GM19023 (cell line): Measurements from ENCODE around the gene ZNF821.
"Not testable (repeated sequence)": the region's sequence is repeated elsewhere in the genome, so short reads cannot be mapped to it uniquely, and the experiment has no call there.

Source experiments
- ATAC-seq: cut with Tn5 transposase; IDR thresholded peaks from one replicate; pipeline ENCODE4 v1.9.1; 2021; ENCODE audit warnings: mild to moderate bottlenecking, moderate library complexity; ENCODE audit not compliant: unreplicated experiment

Gene ZNF821

GRCh38 chr16:71865173-71865863 lies 18.7 kb downstream of the ZNF821 start:
- no peak for ATAC-seq

DNA sequence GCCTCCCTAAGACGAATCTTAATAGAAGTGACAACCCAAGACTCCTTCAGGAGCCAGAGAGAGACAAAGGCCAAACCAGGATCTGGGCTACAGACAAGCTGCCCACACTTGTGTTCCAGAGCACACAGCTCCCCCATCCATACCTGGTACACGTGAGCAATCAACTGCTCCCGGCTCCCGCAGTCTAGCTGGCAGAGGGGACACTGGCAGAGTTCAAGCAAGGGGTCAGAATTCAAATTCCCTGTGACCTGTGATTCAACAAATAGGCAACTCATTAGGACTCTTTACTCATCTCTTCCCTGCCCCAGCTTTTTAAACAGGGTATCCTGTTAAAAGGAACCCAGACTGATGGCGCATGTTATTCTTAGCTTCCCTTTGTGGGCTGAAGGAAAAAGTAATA lies 20.0 kb downstream of the ZNF821 start:
- ATAC-seq: no peak

DNA sequence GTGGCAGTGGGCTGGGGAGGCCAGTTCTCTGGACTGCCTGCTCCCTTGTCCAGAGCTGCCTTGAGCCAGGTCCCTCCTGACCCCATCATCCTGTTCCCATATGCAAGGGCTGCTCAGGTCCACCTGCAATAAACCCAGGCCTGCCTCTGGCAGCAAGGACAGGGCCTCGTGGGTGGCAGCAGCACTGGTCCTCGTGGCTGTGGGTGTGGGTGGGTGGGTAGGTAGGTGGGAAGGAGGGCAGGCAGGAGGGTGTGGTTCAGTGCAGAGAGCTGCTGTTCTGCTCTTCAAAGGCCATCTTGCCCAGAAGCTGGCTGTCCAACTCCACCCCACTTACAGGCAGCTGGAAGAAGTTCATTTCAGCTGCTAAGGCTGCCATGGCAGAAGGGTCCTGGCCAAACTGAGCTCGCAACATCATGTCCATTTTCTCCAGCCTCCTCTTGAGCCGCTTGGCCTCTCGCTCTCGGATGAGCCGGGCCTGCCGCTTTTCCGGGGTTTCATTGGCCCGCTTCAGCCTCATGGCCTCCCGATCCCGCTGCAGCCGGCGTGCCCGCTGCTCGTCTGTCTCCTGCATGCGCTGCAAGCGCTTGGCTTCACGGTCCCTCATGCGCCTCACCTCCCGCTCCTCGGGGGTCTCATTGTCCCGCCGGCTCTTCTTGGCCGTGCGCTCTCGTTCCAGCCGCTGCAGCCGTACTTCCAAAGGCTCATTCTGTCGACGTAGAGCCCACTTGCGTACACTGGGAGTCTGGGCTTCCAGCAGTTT lies 24.0 kb downstream of the ZNF821 start:
- no peak for ATAC-seq

DNA sequence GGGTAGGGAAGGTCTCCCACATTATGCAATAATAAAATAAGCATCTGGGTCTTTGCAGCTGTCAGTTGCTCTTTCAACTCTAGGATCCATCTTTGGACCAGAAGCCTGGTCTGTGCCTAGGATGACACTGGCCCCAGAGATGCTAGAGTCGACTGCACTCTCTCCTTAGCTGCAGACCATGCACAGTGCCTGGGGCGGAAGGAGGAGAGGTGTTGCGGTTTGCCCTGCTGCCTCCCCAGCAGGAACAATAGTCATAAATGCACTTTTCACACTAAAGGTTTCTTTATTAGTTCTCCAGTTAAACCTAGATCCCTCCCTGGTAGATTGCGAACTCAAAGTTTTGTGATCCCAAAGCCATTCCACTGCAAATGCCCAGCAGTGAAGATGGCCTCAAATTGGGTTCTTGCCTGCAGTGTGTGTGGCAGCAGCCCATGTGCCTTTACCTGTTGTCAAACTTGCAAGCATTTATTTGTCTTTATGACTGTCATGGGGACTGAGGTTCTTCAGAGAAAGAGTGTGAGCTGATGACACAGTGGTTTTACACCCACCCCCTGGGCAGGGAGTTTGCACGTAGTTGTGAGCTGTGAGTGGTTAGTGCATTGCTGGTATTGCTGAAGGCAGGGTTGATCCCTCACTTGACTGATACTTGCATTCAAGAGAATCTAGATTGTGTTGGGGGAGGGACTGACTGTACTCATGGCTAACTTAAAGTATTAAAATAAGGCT lies 27.9 kb downstream of the ZNF821 start:
- ATAC-seq: no peak

GRCh38 chr16:71854369-71854948 lies 29.5 kb downstream of the ZNF821 start:
- ATAC-seq: no peak

DNA sequence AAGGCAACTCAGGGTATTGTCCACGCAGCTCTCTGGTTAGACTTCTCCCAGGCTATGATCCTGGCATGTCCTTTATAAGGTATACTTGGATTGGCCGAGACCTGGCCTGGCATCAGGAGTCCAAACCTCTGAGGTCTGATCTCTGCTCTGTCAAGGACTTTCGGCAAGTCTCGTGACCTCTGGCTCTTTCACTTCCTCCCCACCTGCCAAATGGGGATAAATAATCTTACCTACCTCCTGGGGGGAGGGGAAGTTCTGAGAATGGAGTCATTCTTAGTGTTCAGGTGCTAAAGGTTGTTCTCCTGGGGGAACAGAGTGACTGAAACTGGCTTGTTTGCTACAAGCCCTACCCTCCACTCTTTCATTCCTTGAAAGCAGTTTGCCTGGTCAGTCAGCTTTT lies 30.6 kb downstream of the ZNF821 start:
- ATAC-seq: peak; percentile 78

- ATAC-seq: no peak
These were observed 31.4 kb downstream of the ZNF821 start for GRCh38 chr16:71852561-71852960.

DNA sequence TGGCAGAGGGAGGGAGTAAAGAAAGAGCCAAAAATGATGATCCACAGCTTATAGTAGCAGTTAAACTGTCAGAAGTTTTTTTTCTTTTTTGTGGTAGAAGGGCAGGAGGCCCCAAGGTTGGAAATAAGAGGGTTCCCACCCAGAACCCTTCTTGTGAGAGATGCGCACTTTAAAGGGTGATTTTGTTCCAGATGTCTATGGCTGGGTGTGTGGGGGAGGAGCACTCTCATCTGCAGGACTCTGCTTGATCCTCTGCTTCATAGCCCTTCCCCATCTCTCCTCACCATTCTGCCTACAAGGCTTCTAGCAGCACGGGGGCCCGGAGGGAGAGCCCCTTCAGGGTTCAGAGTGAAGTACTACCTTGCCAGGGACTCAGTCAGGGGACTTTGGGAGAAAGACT lies 31.8 kb downstream of the ZNF821 start:
- ATAC-seq: no peak

DNA sequence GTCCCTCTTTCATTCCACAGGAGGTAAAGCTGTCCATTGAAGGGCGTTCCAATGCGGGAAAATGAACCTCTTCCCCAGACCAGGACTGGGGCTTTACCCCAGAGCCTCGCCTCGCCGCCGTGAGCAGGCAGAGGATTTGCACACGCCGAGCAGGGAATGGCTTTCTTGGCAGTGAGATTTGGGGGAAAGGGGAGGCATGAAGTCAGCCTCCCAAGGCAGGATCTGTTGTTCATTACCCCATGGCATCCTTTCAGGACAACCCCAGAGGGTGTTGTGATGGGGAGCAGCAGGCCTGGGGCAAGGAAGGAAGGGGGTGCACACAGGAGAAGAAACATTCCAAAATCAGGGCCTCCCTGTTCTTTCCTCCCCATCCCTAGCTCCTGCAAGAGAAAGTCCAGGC lies 32.2 kb downstream of the ZNF821 start:
- no peak for ATAC-seq

DNA sequence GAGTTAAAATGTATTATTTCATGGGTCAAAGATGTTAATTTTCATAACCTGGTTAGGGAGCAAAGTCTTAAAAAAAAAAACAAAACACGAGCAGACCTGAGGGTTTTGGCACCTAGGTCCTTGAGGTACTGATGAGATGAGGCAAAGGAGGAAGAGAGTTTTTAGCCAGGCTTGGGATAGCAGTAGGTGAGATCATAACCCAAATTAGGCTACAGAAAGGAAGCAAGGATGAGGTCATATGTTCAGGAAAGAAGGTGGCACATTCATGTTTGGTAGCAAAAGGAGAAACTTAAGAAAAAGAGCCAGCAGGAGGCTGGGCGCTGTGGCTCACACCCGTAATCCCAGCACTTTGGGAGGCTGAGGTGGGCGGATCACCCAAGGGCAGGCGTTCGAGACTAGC lies 35.4 kb downstream of the ZNF821 start:
- ATAC-seq: no peak

- ATAC-seq: no peak
These were observed 36.9 kb downstream of the ZNF821 start for GRCh38 chr16:71847096-71847495.

GRCh38 chr16:71846431-71846830 lies 37.6 kb downstream of the ZNF821 start:
- peak; percentile 1 for ATAC-seq

DNA sequence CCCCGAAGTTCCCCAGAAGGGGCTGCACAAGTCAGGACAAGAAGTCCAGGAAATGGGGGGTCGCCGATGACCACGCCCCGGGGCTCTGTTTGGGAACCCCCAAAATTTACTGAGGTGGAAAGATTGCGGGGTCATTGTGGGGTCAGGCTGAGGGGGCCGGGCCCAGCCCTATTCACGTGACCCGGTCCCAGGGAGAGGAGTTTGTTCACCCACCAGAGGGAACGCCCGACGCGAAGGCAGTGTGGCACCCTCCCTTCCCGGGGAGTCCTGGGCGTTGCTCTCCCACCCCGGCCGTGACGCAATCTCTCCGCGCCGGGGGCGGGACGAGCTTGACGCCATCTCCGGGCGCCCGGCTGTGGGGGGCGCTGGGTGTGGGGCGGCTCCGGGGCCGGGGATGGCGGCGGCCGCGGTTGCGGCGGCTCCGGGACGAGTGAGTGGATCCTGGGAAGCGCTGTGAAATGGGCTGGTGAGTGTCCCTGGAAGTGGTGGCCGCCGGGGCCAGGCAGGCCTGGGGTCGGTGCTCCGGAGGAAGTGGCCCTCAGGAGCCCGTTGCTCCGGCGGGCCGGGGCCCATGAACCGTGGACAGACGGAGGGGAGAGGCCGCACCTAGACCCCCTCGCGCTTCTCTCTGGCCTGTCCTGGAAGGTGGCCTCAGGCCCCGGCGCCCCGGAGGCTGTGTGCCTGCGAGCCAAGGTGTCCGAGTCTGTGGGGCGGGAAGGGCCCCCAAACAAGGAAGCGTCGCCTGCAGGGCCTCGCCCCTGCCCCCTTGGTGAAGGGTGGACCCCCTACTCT lies 38.1 kb downstream of the ZNF821 start, which contains the start of gene ATXN1L:
ATXN1L (plus strand) TSS at position 338 of the 792 bp plus-strand sequence. CDS start 3,765 bp downstream, outside the sequence.
- ATAC-seq: peak; percentile 72

DNA sequence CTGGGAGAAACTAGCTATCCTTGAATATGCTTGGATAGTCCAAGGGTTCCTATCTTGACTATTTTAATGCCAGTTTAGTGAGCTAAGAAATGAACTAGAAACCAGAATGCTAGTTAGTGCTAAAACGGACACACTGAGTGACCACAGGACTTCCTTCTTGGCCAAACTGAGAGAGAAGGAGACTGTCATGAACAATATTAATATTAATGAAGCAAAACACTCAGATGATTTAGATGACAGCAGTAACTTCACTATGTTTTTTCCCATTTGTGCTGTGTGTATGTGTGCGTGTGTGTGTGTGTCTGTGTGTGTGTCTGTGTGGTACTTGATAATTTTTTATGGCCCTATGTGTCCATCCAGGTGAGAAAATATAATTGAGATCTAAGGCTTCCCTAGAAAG lies 40.4 kb downstream of the ZNF821 start:
- no peak for ATAC-seq

DNA sequence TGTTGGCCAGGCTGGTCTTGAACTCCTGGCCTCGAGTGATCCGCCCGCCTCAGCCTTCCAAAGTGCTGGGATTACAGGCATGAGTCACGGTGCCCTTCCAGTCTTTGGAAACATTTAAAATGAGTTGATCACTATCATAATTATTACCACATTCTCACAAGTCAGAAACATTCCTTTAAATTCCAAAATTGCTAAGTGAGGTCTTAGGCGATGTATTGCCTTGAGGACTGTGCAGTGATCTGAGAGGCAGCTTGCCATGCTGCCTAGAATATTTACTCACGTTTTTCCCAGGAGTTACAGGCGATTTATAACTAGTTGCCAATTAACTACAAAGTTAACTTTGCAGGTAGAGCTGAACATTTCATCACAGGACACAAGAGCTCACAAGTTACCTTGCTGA lies 43.9 kb downstream of the ZNF821 start:
- ATAC-seq: no peak

DNA sequence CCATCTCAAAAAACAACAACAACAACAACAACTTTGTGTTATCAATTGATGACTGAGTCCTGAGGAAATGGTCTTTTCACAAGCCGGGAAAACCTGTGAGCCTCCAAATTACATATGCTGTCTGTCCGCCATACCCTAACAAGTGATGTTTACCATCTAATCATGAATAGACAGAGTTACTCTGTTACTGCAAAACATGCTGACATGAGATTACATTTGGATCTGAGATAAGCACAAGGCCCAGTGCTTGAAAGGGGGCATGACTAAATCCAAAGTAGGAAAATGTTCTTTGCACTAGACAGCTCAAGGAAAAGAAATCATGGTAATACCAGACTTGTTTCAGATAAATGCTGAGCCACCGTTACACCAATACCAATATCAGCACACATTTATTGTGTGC lies 46.8 kb downstream of the ZNF821 start:
- ATAC-seq: no peak

DNA sequence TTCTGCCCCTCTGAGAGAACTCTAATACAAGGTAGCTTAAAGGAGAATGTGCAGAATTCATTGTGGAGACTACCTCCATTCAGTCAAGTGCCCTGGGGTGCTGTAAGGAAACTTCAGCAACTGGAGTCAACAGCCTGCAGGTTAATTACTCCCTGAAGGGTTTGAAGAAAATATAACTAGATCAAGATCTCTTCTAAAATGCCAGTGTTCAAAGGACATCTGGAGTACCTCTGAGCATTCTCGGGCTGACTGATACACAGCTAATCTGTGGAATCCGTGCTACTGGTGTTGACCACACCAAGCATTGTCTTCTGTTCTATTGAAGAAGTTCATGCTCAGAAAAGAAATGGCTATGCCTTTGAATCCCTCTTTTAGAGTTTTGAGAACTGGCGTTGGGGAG lies 49.7 kb downstream of the ZNF821 start:
- no peak for ATAC-seq

DNA sequence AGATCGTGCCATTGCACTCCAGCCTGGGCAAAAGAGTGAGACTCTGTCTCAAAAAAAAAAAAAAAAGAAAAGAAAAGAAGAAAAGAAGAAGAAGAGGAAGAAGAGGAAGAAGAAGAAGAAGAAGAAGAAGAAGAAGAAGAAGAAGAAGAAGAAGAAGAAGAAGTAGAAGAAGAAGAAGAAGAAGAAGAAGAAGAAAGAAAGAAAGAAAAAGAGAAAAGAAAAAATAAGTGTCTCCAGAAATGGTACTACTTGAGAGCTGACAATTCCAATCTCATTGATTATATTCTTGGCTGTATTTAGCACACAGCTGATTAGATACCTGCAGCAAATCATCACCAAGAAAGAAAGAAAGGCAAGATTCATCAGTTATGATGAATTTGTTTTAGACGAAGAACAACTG lies 51.9 kb downstream of the ZNF821 start:
- not testable (repeated sequence) for ATAC-seq

GRCh38 chr16:71831698-71832097 lies 52.3 kb downstream of the ZNF821 start:
- ATAC-seq: not testable (repeated sequence)

DNA sequence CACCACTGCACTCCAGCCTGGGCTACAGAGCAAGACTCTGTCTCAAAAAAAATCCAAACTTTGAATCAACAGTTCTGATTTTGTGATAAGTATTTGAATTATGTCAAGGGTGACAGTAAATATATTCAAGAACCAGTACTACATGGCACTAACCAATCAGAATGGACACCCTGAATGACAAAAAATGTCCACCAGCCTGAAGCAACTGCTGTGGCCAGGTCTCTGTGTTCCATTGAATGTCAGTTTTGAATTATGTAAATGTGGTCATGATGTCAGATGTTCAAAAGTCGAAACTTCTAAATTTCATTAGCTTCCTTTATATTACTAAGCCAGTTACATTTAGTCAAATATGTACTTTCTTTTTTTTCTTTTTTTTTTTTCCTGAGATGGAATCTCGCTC lies 53.6 kb downstream of the ZNF821 start:
- ATAC-seq: no peak
